OCI-LY1 (cell line): ENCODE data around the gene VAV3.
"Not testable (repeated sequence)": the region's sequence is repeated elsewhere in the genome, so short reads cannot be mapped to it uniquely, and the experiment has no call there.

Source experiments
- H2AFZ ChIP-seq: fragments of 200-600 bp; sonication (generic), shearing (Covaris generic); 2 replicates; pipeline ENCODE4 v1.6.0; 2014; ENCODE audit warnings: antibody characterized with exemption, mild to moderate bottlenecking, low read length
- H3F3A ChIP-seq: fragments of 200-600 bp; sonication (generic), shearing (Covaris generic); 2 replicates; pipeline ENCODE4 v1.6.0; 2014; ENCODE audit warnings: mild to moderate bottlenecking, antibody characterized with exemption, low read length, moderate library complexity; ENCODE audit not compliant: insufficient read depth
- H3K27ac ChIP-seq: fragments of 200-600 bp; sonication (generic); 2 replicates; pipeline ENCODE4 v1.5.1; 2014; ENCODE audit warnings: low read length, mixed run types, mild to moderate bottlenecking, low read depth; ENCODE audit not compliant: poor library complexity, severe bottlenecking
- H3K27me3 ChIP-seq: fragments of 200-600 bp; sonication (generic); 2 replicates; pipeline ENCODE4 v1.6.0; 2014; ENCODE audit warnings: antibody characterized with exemption, mild to moderate bottlenecking, low read length, moderate library complexity; ENCODE audit not compliant: insufficient read depth
- H3K36me3 ChIP-seq: fragments of 200-600 bp; sonication (generic); 2 replicates; pipeline ENCODE4 v1.6.1; 2014; ENCODE audit warnings: mild to moderate bottlenecking, antibody characterized with exemption, low read length, moderate library complexity, mixed read lengths; ENCODE audit not compliant: insufficient read depth
- H3K4me1 ChIP-seq: fragments of 200-600 bp; sonication (generic); 2 replicates; pipeline ENCODE4 v1.5.1; 2014; ENCODE audit warnings: mild to moderate bottlenecking, low read length, moderate library complexity; ENCODE audit not compliant: insufficient read depth, severe bottlenecking
- H3K4me2 ChIP-seq: fragments of 200-600 bp; sonication (generic), shearing (Covaris generic); 2 replicates; pipeline ENCODE4 v1.6.1; 2014; ENCODE audit warnings: low read length
- H3K4me3 ChIP-seq: fragments of 200-600 bp; sonication (generic); 2 replicates; pipeline ENCODE4 v1.5.1; 2014; ENCODE audit warnings: low read length, low read depth, mild to moderate bottlenecking, mixed read lengths; ENCODE audit not compliant: poor library complexity, severe bottlenecking
- H3K79me2 ChIP-seq: fragments of 200-600 bp; shearing (Covaris generic); 2 replicates; pipeline ENCODE4 v1.6.1; 2016; ENCODE audit warnings: mixed run types, low read length, mixed read lengths; ENCODE audit not compliant: insufficient read depth
- H3K9ac ChIP-seq: fragments of 200-600 bp; sonication (generic), shearing (Covaris generic); 2 replicates; pipeline ENCODE4 v1.6.1; 2014; ENCODE audit warnings: mild to moderate bottlenecking, low read length, mixed read lengths
- H3K9me2 ChIP-seq: fragments of 200-600 bp; sonication (generic), shearing (Covaris generic); 2 replicates; pipeline ENCODE4 v1.6.1; 2014; ENCODE audit warnings: low read depth, mild to moderate bottlenecking, low read length, mixed read lengths
- H3K9me3 ChIP-seq: fragments of 200-600 bp; shearing (Covaris generic); 2 replicates; pipeline ENCODE4 v1.6.1; 2014; ENCODE audit warnings: low read length, mixed read lengths
- H4K20me1 ChIP-seq: fragments of 200-600 bp; sonication (generic), shearing (Covaris generic); 2 replicates; pipeline ENCODE4 v1.6.0; 2016; ENCODE audit warnings: mild to moderate bottlenecking, low read length; ENCODE audit not compliant: insufficient read depth
- CTCF ChIP-seq: fragments of 200-600 bp; sonication (generic), shearing (Covaris generic); IDR thresholded peaks from 2 replicates; pipeline ENCODE4 v1.5.1; 2017; ENCODE audit warnings: mild to moderate bottlenecking, antibody characterized with exemption, low read length, moderate library complexity, mixed read lengths
- EZH2 ChIP-seq: fragments of 200-600 bp; sonication (generic), shearing (Covaris generic); IDR thresholded peaks from 2 replicates; pipeline ENCODE4 v1.8.0; 2017; ENCODE audit warnings: borderline replicate concordance, mixed run types, mild to moderate bottlenecking, antibody characterized with exemption, low read length, moderate library complexity, mixed read lengths

VAV3 gene

GRCh38 chr1:107844541-107845194, 120.3 kb downstream of the VAV3 start:
- H3K9me3 ChIP-seq, H3K9me2 ChIP-seq, H3K79me2 ChIP-seq, H3K36me3 ChIP-seq, H3F3A ChIP-seq, H4K20me1 ChIP-seq, H3K9ac ChIP-seq, H2AFZ ChIP-seq, H3K27me3 ChIP-seq: not testable (repeated sequence)
- peak overlapping the region; percentile 73 for H3K27ac ChIP-seq
- TF ChIP-seq CTCF, result peak; percentile 22; the same call in 1 of the 2 replicates
- H3K4me3 ChIP-seq, result peak overlapping the region; percentile 26
- peaks cover 52% of the 10 kb centered on the region for H3K4me1 ChIP-seq
- H3K4me2 ChIP-seq, result peak overlapping the region; percentile 50

GRCh38 chr1:107843989-107844388, 121.0 kb downstream of the VAV3 start:
- H3K4me2 ChIP-seq, result peak overlapping the region; percentile 50
- H3K4me1 ChIP-seq, result peaks cover 54% of the 10 kb centered on the region
- no peaks in the 10 kb centered on the region for H3K79me2 ChIP-seq
- H3K27ac ChIP-seq, result peak overlapping the region; percentile 73
- no peaks in the 10 kb centered on the region for H3F3A ChIP-seq
- H2AFZ ChIP-seq, result no peak overlapping the region
- H3K27me3 ChIP-seq, result no peaks in the 10 kb centered on the region
- no peaks in the 10 kb centered on the region for H3K9me3 ChIP-seq
- no peaks in the 10 kb centered on the region for H3K36me3 ChIP-seq
- no peaks in the 10 kb centered on the region for H3K9me2 ChIP-seq
- H3K9ac ChIP-seq, result no peak overlapping the region; the same call in 1 of the 2 replicates
- no peaks in the 10 kb centered on the region for H4K20me1 ChIP-seq
- TF ChIP-seq EZH2, result no peak
- no peak for TF ChIP-seq CTCF
- H3K4me3 ChIP-seq, result peak overlapping the region; percentile 26

- Histone ChIP-seq H3K79me2 (no peaks in the 10 kb centered on the region), H3K9me2 (no peaks in the 10 kb centered on the region), H3K4me2 (peak overlapping the region; percentile 42), H3K4me1 (peaks cover 54% of the 10 kb centered on the region), H3K9me3 (0 out of 2 replicates have a peak, but pooled peaks cover 5% of the 10 kb centered on the region), H3K36me3 (no peaks in the 10 kb centered on the region; the same call in 1 of the 2 replicates), H3K4me3 (peak overlapping the region; percentile 16), H2AFZ (no peak overlapping the region), H3F3A (no peaks in the 10 kb centered on the region), H3K9ac (0 out of 2 replicates have a peak overlapping the region, but pooled peaks have one; percentile 23), H3K27ac (peak overlapping the region; percentile 71), H3K27me3 (no peaks in the 10 kb centered on the region), H4K20me1 (no peaks in the 10 kb centered on the region)
- TF ChIP-seq EZH2 (no peak), CTCF (no peak)
Measured at GRCh38 chr1:107842241-107842640, 122.7 kb downstream of the VAV3 start.
